CD14-positive monocyte (primary cell): ENCODE measurements around the gene MAP2K5. TPM values are rescaled to one million over a fixed set of nuclear protein-coding genes. Genes with fewer than 3 reads are reported as not detected.

Experiments used
- DNase-seq, 3 donors: peaks; one replicate each; pipeline ENCODE4 v3.0.0-alpha.2; 2011 to 2022
- H2AFZ ChIP-seq: 2 replicates; pipeline ENCODE4 v1.6.0; 2012; ENCODE audit warnings: mild to moderate bottlenecking, low read depth, low read length, inconsistent platforms; ENCODE audit not compliant: insufficient read depth, poor library complexity, severe bottlenecking
- H3K27ac ChIP-seq, 2 donors: 1 replicate in 1 of 2; 2 replicates in 1 of 2; pipeline ENCODE4 v1.5.1; 2012 to 2013; ENCODE audit warnings: low read length in 2 of 2, control low read depth in 1 of 2, inconsistent platforms in 1 of 2, low read depth in 1 of 2, mild to moderate bottlenecking in 1 of 2
- H3K27me3 ChIP-seq, 2 donors: one replicate each; pipeline versions ENCODE4 v1.6.0 to v1.6.1; 2011 to 2013; ENCODE audit warnings: low read length in 2 of 2; ENCODE audit not compliant: control insufficient read depth in 2 of 2, insufficient read depth in 2 of 2
- H3K36me3 ChIP-seq, 2 donors: replicated peaks in 1 of 2; 1 replicate in 1 of 2; 2 replicates in 1 of 2; pipeline versions ENCODE4 v1.5.1 to v1.6.1; 2012 to 2013; ENCODE audit warnings: low read length in 2 of 2, control low read depth in 1 of 2, inconsistent platforms in 1 of 2, mild to moderate bottlenecking in 1 of 2; ENCODE audit not compliant: insufficient read depth in 2 of 2, control insufficient read depth in 1 of 2
- H3K4me1 ChIP-seq, 2 donors: 1 replicate in 1 of 2; 2 replicates in 1 of 2; pipeline versions ENCODE4 v1.5.1 to v1.6.1; 2012 to 2013; ENCODE audit warnings: low read length in 2 of 2, control low read depth in 1 of 2, inconsistent platforms in 1 of 2, mild to moderate bottlenecking in 1 of 2, moderate library complexity in 1 of 2; ENCODE audit not compliant: insufficient read depth in 2 of 2, control insufficient read depth in 1 of 2
- H3K4me2 ChIP-seq: replicated peaks from 2 replicates; pipeline ENCODE3; 2012; ENCODE audit warnings: low read length, moderate library complexity, mild to moderate bottlenecking; ENCODE audit not compliant: poor library complexity, severe bottlenecking; ENCODE audit errors: extremely low read depth
- H3K4me3 ChIP-seq, 3 experiments: fragments of 200-600 bp in 1 of 3; sonication (generic) in 1 of 3; replicated peaks in 1 of 3; 1 replicate in 2 of 3; 2 replicates in 1 of 3; pipeline ENCODE4 v1.5.1; 2011 to 2013; ENCODE audit warnings: low read length in 3 of 3, mild to moderate bottlenecking in 3 of 3, control low read depth in 2 of 3, low read depth in 2 of 3, inconsistent platforms in 1 of 3, moderate library complexity in 1 of 3
- H3K79me2 ChIP-seq: 2 replicates; pipeline ENCODE4 v1.6.0; 2012; ENCODE audit warnings: mild to moderate bottlenecking, control low read depth, inconsistent platforms, low read length, moderate library complexity; ENCODE audit not compliant: insufficient read depth
- H3K9ac ChIP-seq: 2 replicates; pipeline ENCODE4 v1.6.0; 2017; ENCODE audit warnings: low read length, mild to moderate bottlenecking; ENCODE audit not compliant: insufficient read depth, poor library complexity, severe bottlenecking
- H3K9me3 ChIP-seq, 2 donors: replicated peaks in 1 of 2; 1 replicate in 1 of 2; 2 replicates in 1 of 2; pipeline versions ENCODE4 v1.5.1 to v1.6.1; 2012 to 2013; ENCODE audit warnings: low read length in 2 of 2, control low read depth in 1 of 2; ENCODE audit not compliant: control insufficient read depth in 1 of 2, insufficient read depth in 1 of 2
- H4K20me1 ChIP-seq: 2 replicates; pipeline ENCODE4 v1.6.0; 2012; ENCODE audit warnings: mild to moderate bottlenecking, low read length, control low read depth, moderate library complexity; ENCODE audit not compliant: insufficient read depth
- H3K27ac Mint-ChIP-seq, 7 donors: one replicate each; pipeline ENCODE4 v1.8.0; 2020; ENCODE audit warnings: mild to moderate bottlenecking in 7 of 7, mixed read lengths in 7 of 7, moderate library complexity in 6 of 7, inconsistent platforms in 2 of 7
- H3K27me3 Mint-ChIP-seq, 3 donors: one replicate each; pipeline ENCODE4 v1.8.0; 2021 to 2022; ENCODE audit warnings: low read depth in 3 of 3, mild to moderate bottlenecking in 3 of 3, mixed read lengths in 3 of 3, moderate library complexity in 3 of 3, inconsistent platforms in 1 of 3
- H3K36me3 Mint-ChIP-seq, 2 donors: one replicate each; pipeline ENCODE4 v1.8.0; 2020; ENCODE audit warnings: mixed read lengths in 2 of 2, inconsistent platforms in 1 of 2, mild to moderate bottlenecking in 1 of 2
- H3K4me1 Mint-ChIP-seq: one replicate; pipeline ENCODE4 v1.8.0; 2020; ENCODE audit warnings: mild to moderate bottlenecking, mixed read lengths
- H3K4me3 Mint-ChIP-seq, 2 donors: one replicate each; pipeline ENCODE4 v1.8.0; 2020; ENCODE audit warnings: mild to moderate bottlenecking in 2 of 2, mixed read lengths in 2 of 2, moderate library complexity in 1 of 2
- H3K9me3 Mint-ChIP-seq, 7 donors: one replicate each; pipeline ENCODE4 v1.8.0; 2020 to 2022; ENCODE audit warnings: mixed read lengths in 7 of 7, mild to moderate bottlenecking in 6 of 7, moderate library complexity in 6 of 7, inconsistent platforms in 2 of 7
- CTCF ChIP-seq: fragments of 200-600 bp; IDR thresholded peaks from one replicate; pipeline ENCODE4 v1.8.0; 2022; ENCODE audit warnings: antibody characterized with exemption, mild to moderate bottlenecking
- WGBS: methylation state at CpG from one replicate; pipeline ENCODE4 v1.1.5; 2013; ENCODE audit warnings: missing lambda C conversion rate; ENCODE audit not compliant: insufficient coverage; 5-methylcytosine and 5-hydroxymethylcytosine counted together
- intact Hi-C, 2 donors: fragments of 100-400 bp; cut with micrococcal nuclease; formaldehyde crosslinking; loops; one replicate each; pipeline versions ENCODE4 v1.15.0 to v1.15.1; 2023
- polyA plus RNA-seq, 3 donors: library from polyadenylated mRNA; depleted of rRNA in 1 of 3; unstranded in 2 of 3; stranded (reverse) in 1 of 3; fragments of 300-500 nt in 2 of 3; fragments of >200 nt in 1 of 3; fragmentation: Illumina TruSeq in 2 of 3; gene quantifications; 1 replicate in 2 of 3; 2 replicates in 1 of 3; pipeline ENCODE4 v1.2.3, GENCODE V29; 2012 to 2021

MAP2K5 gene
- polyA plus RNA-seq, 3 donors = 10.2 to 11.3 (median 10.6) TPM

- H2AFZ ChIP-seq = no peak overlapping the region
Measured at GRCh38 chr15:67849538-67849937, 307.0 kb downstream of the MAP2K5 start.

GRCh38 chr15:67850336-67850735, 307.8 kb downstream of the MAP2K5 start:
- DNase-seq = no peak
- peaks cover 15% of the 10 kb centered on the region in 2 donors for H3K4me1 ChIP-seq
- H3K36me3 ChIP-seq = no peaks in the 10 kb centered on the region
- Mint-ChIP-seq H3K4me1 (peaks cover 20% of the 10 kb centered on the region), H3K9me3 (peaks cover 8 to 24% (median 19%) of the 10 kb centered on the region in 7 donors), H3K4me3 (no peak overlapping the region), H3K36me3 (peaks cover 0 to 6% of the 10 kb centered on the region in 2 donors), H3K27me3 (peaks cover 0 to 6% (median 1%) of the 10 kb centered on the region in 3 donors), H3K27ac (peak overlapping the region; percentile 7 to 95 (median 93))
- H3K4me3 ChIP-seq = peak overlapping the region in 1 of 3 experiments; percentile 19
- peak overlapping the region; percentile 14 for H3K4me2 ChIP-seq
- intact Hi-C loops = no loop called here
- no peak for TF ChIP-seq CTCF
- no peak overlapping the region for H2AFZ ChIP-seq
- no peaks in the 10 kb centered on the region for H4K20me1 ChIP-seq
- WGBS = 24% methylated on average over 6 of the region's 7 CpGs
- peaks cover 7 to 23% of the 10 kb centered on the region in 2 donors for H3K9me3 ChIP-seq
- H3K79me2 ChIP-seq = no peaks in the 10 kb centered on the region
- no peaks in the 10 kb centered on the region for H3K27me3 ChIP-seq
- peak overlapping the region; percentile 64 to 76 for H3K27ac ChIP-seq
- no peak overlapping the region for H3K9ac ChIP-seq

More at GRCh38 chr15:67849538-67849937, 307.0 kb downstream of the MAP2K5 start:
- Mint-ChIP-seq H3K4me3 (no peak overlapping the region), H3K4me1 (peaks cover 20% of the 10 kb centered on the region), H3K27ac (no peak overlapping the region), H3K9me3 (peaks cover 8 to 24% (median 19%) of the 10 kb centered on the region in 7 donors), H3K36me3 (peaks cover 0 to 6% of the 10 kb centered on the region in 2 donors), H3K27me3 (peaks cover 0 to 6% (median 1%) of the 10 kb centered on the region in 3 donors)
- WGBS = no CpG with 5 or more reads among the region's 1 CpG
- Histone ChIP-seq H3K4me3 (no peak overlapping the region), H4K20me1 (no peaks in the 10 kb centered on the region), H3K27ac (no peak overlapping the region), H3K4me1 (peaks cover 15% of the 10 kb centered on the region in 2 donors), H3K36me3 (no peaks in the 10 kb centered on the region), H3K9ac (no peak overlapping the region), H3K9me3 (peaks cover 7 to 23% of the 10 kb centered on the region in 2 donors), H3K79me2 (no peaks in the 10 kb centered on the region), H3K27me3 (no peaks in the 10 kb centered on the region), H3K4me2 (no peak overlapping the region)
- DNase-seq = no peak
- no peak for TF ChIP-seq CTCF
- intact Hi-C loops = no loop called here
